GM18519 (cell line): Measurements from ENCODE around the gene CADM3.

Experiments
- ATAC-seq: cut with Tn5 transposase; IDR thresholded peaks from one replicate; pipeline ENCODE4 v1.9.1; 2021; ENCODE audit warnings: mild to moderate bottlenecking, moderate library complexity; ENCODE audit not compliant: unreplicated experiment, low FRiP score

CADM3 gene, protein sequence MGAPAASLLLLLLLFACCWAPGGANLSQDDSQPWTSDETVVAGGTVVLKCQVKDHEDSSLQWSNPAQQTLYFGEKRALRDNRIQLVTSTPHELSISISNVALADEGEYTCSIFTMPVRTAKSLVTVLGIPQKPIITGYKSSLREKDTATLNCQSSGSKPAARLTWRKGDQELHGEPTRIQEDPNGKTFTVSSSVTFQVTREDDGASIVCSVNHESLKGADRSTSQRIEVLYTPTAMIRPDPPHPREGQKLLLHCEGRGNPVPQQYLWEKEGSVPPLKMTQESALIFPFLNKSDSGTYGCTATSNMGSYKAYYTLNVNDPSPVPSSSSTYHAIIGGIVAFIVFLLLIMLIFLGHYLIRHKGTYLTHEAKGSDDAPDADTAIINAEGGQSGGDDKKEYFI

DNA sequence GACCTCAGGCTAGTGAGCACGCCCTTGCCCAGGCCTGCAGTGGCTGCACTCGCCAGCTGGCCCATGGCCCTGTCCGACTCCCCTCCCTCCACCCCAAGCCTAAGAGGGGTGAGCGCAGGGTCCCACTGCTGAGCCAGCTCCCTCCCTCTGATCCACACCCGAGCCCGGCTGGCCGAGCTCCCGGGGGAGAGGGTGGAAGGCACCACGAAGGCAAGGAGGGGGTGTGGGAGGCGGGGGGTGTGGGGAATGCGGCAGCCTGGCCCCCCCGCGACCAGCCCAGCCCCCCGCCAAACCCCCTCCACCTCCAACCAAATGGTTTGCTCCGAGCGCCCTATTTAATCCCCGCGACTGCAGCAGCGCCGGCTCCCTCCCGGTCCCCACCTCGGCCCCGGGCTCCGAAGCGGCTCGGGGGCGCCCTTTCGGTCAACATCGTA is at the start of gene CADM3:
Gene CADM3 (plus strand): TSS at position 362 of the 434 bp plus-strand sequence. CDS start 151 bp downstream, outside the sequence.
- no peak for ATAC-seq

DNA sequence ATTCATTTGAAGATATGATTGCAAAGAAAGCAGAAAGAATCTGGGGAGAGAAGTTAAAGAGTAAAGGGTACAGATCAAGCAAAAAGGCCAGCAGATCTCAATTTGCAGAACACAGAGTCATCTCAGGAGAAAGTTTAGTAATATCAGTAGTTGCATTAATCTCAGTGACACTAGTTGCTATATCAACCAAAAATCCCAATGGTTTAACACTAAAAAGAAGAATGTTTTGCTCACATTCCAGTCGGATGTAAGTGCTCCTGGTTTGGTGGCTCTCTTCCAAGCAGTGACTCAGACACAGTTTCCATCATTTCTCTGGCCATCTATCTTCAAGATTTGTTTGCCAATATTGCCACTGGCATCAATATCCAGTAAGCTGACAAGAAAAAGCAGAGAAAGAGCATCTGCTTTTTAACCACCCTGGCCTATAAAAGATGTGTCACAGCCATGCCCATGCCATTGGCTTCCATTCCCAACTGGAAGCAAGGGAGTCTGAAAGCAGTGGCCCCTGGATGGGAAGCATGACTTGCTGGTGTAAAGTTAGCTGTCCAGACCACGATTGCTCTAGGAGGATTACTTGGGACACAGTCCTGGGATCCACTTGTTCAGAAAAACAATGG is 49.3 kb upstream of the CADM3 start:
- peak; percentile 88 for ATAC-seq

GRCh38 chr1:159123587-159123986 is 47.8 kb upstream of the CADM3 start:
- no peak for ATAC-seq

GRCh38 chr1:159132271-159132881 is 39.0 kb upstream of the CADM3 start:
- no peak for ATAC-seq

DNA sequence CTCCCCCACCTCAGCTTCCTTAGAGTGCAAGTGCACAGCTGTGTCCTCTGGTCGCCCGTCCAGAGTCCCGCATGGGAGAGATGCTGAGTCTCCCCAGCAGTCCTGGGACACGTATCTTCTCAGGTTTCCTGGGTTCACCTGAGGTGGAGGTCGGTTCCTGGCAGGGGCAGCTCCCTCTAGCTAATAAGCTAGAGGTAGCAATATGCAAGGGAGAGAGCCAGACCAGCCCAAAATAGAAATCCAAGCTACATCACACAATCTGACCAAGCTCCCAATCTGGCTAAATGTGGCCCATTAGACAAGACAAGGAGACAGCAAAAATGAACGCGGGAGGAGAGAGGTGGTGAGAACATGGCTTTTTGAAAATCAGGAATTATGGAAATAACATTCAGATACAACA is 30.9 kb upstream of the CADM3 start:
- no peak for ATAC-seq

- no peak for ATAC-seq
Measured at GRCh38 chr1:159141584-159142390, 29.6 kb upstream of the CADM3 start.

GRCh38 chr1:159142391-159142663 is 29.1 kb upstream of the CADM3 start:
- ATAC-seq, result no peak

GRCh38 chr1:159142726-159143510 is 28.5 kb upstream of the CADM3 start:
- no peak for ATAC-seq

DNA sequence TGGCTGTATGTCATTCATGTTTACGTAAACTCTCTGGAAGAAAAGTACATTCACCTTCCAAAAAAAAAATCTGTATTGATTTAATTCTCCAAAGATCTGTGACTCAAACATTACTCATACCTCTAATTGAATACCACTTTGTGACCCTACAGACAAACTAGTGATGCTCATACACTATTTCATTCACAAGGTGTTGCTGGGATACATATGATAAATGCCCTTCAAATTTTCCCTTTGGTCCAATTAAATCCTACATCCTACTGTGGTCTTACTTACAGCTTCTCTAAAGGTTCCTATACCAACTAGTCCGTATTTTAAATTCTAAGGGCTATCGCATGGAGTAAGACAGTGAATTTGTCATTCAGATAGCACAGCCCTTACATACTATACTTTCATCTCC is 26.8 kb upstream of the CADM3 start:
- ATAC-seq, result no peak

DNA sequence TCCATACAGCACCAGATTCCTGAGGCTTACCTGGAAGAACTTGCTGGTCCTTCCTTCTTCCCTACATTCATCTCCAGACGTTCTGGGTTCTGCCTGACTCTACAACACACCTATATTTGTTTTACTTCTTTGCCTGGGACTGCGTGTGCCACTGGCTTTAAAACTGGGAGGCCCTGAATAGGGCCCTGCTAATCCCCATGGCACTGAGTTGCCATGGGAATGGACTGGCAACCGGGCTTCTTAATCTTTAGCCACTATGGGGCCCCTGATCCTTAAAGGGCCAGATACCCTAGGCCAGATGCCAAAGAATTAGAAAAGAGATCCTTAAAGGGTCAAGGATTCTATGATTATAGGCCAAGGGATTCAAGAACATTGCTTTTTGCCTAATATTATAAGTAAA is 24.4 kb upstream of the CADM3 start:
- no peak for ATAC-seq

DNA sequence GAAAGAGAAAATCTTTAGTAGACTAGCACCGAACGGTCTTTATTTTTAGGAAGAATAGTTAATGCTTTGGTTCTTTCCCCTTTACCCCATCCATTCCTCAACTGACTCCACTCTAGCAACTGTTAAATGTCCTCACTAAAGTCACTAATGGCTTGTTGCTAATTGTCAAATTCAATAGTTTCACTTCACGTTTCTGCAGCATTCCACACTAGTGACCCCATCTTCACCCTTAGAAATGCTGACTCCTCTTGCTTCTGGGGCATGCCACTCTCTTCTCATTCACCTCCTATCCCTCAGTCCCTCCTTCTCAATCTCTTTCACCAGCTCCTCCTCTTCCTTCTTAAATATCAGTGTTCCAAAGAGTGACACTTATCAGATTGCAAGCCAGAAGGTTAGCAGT is 19.4 kb upstream of the CADM3 start:
- ATAC-seq, result no peak

- ATAC-seq, result peak; percentile 88
Measured at GRCh38 chr1:159161001-159161718, 10.3 kb upstream of the CADM3 start.

DNA sequence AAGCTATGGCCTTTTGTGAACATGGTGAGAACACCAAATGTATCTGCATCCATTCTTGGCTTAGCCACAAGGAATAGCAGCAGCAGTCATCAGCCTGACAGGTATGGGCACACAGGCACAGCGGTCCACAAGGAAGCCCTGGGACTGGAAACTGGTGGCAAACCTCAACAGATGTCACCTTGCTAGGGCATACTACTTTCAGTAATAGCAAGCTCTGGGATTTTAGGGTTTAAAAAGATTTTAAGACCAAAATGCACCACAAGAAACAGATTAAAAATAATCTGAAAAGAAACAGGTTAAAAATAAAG is 9.7 kb upstream of the CADM3 start:
- no peak for ATAC-seq

DNA sequence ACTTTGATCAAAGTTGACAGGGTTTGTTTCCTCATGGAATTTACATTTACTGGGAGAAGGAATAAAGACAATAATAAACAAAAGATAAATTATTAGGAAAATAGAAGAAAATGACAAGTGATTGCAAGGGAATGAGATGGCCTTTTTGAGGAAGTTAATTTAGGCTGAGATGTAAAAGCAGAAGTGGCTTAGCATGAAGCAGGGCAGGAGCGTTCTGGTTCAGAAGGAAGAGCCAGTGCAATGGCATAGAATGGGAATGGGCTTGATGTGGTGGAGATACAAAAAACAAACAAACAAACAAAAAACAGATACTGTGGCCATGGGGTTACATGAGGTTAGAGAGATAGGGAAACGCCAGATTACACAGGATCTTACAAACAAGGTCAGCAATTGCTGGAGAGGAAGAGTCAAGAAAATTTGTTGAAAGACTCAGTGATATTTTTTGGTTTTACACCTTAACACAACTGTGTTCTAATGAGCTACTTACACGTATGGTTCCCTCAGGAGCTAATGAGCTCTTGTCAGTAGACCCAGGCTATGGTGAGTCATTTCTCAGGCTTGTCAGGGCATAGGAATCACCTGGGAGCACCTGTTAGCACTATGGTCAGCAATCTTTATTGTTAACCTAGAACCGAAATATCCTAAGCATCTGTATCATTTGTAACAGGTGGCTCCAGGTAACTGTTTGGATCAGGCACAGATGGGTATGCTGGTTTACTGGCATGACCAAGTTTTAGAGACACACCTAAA is 8.7 kb upstream of the CADM3 start:
- no peak for ATAC-seq

DNA sequence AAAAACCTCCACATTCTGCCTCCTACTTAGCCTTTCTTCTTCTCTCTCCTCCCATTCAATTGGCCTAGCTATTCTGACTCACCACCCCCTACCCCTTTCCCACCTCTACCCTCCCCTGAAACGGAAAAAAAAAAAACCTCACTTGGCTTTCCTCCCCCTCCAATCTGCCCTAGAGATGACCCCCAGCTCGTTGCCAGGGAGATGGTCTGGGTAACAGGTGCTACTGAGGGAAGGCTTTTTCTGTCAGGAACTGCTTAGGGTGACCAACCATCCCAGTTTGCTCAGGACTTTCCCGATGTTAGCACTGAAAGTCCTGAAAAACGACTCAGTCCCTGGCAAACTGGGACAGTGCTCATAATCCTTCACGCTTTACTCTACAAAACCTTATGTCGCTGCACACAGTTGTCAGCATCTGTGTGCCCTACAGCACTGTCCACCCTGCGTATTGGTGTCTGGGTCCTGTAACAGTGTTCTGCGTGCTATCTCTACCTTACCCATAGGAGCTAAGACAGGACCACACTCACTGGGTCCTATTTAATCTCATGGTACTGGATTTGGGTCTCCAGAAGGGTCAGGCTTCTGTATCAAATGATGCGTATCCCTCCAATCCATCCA is 7.7 kb upstream of the CADM3 start:
- no peak for ATAC-seq

DNA sequence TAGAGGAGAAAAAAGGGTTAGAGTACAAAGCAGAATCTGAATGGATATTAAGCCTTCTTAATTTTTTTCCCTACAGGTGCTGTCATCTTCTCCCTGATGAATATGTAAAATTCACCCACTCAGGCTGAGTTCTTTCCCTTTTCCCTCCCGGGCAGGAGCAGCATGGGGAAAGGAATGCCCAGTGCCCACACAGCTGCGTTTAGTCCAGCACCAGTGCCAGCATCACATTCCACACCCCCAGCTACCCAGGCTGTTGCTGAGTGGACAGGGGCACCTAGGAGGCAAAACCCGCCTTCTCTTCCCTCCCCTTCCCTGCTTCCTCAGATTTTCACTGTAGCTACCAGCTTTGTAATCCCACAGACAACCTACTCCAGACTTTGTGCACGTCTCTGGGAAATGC is 3.4 kb upstream of the CADM3 start:
- ATAC-seq, result no peak

DNA sequence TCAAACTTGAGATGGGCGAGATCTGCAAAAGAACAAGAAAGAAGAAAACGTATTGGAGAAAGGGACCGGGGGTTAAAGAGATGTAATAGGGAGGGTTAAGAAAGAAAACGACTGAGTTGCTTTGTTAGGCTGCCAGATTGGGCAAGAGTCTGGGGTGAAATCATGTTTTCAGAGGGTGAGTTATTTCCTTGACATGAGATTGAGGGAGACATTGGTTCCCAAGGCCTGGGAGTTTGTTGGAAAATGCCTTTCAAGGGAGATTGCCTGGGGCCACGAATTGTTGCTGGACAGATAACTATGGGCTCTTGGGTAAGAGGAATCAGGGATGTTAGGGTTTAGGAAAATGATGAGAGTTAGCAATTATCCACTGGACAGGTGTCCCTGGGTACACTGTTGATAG is 776 bp upstream of the CADM3 start:
- no peak for ATAC-seq

GRCh38 chr1:159171688-159172501 is 480 bp downstream of the CADM3 start:
- no peak for ATAC-seq
